HG03097 (cell line): ENCODE data around the gene ARHGAP1.
"Not testable (repeated sequence)": the region's sequence is repeated elsewhere in the genome, so short reads cannot be mapped to it uniquely, and the experiment has no call there.

Experiments
- ATAC-seq: cut with Tn5 transposase; IDR thresholded peaks from one replicate; pipeline ENCODE4 v1.9.1; 2021; ENCODE audit not compliant: unreplicated experiment, low FRiP score

Gene ARHGAP1

DNA sequence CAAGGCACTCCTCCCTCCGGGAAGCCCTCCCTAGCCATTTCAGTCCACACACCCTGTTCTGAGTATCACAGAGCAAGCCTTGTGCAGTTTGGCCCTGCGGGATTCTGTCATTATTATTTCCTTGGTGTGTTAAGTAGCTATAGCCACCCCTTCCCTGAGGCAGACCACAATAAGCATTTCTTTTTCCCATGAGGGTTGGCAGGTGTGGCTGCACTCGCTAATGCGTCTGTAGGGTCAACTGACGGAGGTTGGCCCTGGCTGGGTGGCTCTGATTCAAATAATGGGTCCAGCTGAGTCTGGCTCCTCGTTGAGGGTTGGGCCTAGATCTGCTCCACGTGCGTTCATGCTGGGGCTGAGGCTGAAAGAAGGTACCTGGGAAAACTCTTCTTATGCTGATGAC, 23.7 kb upstream of the ARHGAP1 start:
- no peak for ATAC-seq

DNA sequence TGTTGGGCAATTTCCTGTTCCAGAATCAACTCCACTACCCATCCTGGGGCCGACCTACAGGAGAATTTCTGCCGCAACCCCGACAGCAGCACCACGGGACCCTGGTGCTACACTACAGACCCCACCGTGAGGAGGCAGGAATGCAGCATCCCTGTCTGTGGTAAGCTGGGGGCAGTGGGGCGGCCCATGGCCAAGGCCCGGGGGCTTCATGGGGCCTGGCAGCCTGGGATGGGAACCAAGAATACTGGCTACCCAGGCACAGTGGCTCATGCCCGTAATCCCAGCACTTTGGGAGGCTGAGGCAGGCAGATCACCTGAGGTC, 22.9 kb upstream of the ARHGAP1 start:
- no peak for ATAC-seq

DNA sequence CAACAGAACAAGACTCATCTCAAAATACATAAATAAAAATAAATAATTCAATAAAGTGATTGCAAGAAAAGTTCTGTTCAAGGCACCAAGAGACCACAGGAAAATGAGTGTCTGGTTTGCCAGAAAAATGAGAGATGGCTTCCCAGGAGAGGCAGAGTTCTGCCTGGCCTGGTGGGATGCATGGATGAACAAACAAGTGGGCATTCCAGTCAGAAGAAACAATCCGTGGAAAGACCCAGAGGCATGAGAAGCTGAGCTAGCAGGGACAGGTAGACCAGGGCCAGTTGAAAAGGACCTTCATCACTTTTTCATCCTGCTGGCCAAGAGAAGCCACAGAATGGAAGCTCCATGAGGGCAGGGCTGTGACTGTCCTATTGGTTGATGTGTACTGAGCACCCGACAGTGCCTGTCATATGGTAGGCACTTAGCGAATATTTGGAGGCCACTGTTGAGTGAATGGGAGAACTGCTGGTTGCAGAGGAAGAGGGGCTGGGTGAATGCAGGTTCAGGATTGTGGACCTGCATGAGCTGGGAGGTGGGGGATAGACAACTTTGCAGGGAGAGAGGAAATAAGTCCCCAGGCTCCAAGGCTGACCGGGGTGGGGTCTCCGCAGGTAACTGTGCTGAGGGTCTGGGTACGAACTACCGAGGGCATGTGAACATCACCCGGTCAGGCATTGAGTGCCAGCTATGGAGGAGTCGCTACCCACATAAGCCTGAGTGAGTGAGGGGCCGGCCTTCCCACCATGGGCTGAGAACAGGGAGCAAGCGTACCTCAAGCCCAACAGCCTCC, 22.3 kb upstream of the ARHGAP1 start:
- ATAC-seq: no peak

- no peak for ATAC-seq
Measured at GRCh38 chr11:46721286-46721685, 20.9 kb upstream of the ARHGAP1 start.

GRCh38 chr11:46719543-46720218, 19.3 kb upstream of the ARHGAP1 start:
- ATAC-seq: no peak

GRCh38 chr11:46719048-46719542, 18.7 kb upstream of the ARHGAP1 start, which contains the start of gene F2:
F2 (plus strand) TSS chr11:46719213; CDS start chr11:46719236, 23 bp downstream.
- no peak for ATAC-seq

DNA sequence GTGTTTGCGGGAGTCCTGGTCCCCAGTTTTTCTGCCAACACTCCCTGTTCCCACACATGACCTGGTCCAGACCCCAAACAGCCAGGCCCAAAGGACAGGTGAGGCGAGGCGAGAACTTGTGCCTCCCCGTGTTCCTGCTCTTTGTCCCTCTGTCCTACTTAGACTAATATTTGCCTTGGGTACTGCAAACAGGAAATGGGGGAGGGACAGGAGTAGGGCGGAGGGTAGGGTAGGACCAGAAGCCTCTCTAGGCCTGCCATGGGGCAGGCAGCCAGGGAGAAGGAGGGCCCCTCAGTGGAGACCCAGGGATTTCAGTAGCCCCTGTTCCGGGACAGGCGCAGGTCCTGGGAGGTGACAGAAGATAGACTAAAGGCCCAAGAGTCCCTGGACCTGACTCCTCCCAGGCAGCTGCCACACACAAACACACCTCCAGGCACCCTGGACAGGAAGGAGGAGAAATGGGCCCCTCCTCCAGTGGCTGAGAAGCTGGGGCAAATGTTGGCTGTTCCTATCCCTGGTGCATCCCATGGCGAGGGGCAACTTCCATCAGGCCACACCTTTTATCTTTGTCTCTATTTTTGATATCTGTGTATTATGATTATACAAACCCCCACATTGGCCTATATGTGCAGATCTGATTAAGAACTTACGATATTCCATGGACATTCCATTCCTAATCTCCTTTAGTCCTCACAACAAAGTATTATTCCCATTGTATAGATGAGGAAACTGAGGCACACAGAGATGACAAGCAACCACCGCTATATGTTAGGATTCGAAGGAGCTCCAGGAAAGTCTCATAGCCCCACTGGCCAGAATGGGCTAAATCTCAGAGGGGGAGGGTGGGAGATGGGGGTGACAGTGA, 18.0 kb upstream of the ARHGAP1 start:
- ATAC-seq: no peak

- not testable (repeated sequence) for ATAC-seq
Measured at GRCh38 chr11:46717825-46718154, 17.4 kb upstream of the ARHGAP1 start.

GRCh38 chr11:46712874-46713576, 12.6 kb upstream of the ARHGAP1 start:
- no peak for ATAC-seq

DNA sequence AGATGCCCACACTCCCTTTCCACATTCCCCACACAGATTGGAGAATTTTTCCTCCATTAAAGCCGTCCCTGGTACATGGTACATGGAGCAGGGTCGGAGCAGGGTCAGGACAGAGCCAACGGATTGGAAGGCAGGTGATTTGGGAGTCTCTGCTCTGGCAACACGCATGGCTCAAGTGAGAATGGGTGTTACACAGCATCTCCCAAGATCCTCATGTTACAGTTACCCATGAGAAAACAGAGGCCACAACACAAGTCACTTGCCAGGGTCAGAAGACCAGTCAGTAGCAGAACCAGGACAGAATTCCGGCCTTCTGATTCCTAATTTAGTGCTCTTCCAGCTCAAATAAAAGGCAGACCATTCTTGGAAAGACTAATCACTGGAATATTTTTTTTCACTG, 10.9 kb upstream of the ARHGAP1 start:
- ATAC-seq: no peak

- no peak for ATAC-seq
Measured at GRCh38 chr11:46710821-46711269, 10.4 kb upstream of the ARHGAP1 start.

- ATAC-seq: not testable (repeated sequence)
Measured at GRCh38 chr11:46709351-46709750, 8.9 kb upstream of the ARHGAP1 start.

DNA sequence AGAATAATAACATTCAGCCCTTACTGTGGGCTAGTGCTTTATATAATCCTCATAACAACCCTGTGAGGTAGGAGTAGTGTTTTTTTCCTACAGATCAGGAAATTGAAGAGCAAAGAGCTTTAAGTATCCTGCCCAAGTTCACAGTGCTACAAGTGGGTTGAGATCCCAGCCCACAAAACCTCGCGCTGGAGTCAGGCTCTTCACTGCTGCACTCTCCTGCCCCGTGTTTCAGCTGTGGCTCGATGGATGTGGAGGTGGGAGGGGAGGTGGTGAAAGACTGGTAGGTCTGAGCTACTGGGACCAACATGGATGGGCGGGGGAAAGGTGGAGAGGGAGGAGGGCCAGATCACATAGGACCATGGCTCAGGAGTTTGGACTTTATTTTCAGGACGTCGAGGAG, 6.5 kb upstream of the ARHGAP1 start:
- ATAC-seq: no peak

GRCh38 chr11:46705070-46705688, 4.8 kb upstream of the ARHGAP1 start:
- no peak for ATAC-seq

GRCh38 chr11:46701078-46701654, 747 bp upstream of the ARHGAP1 start:
- no peak for ATAC-seq

DNA sequence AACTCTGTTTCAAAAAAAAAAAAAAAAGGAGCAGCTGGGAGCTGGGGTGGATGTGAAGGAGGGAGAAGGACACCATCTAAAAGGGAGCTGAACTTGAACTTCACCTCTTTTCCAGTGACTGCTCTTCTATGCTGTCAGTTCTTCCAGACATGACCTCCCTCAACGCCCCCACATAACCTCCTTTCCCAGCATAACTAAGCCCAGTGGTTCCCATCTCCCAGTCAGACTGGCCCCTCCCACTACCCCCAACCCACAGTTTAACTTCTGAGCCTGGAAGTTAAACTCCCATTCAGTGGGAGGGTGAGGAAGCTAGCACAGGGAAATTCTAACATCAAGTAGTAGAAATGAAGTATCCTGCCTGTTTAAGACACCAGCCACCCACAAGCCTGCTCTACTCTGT, 1.8 kb downstream of the ARHGAP1 start:
- ATAC-seq: no peak

DNA sequence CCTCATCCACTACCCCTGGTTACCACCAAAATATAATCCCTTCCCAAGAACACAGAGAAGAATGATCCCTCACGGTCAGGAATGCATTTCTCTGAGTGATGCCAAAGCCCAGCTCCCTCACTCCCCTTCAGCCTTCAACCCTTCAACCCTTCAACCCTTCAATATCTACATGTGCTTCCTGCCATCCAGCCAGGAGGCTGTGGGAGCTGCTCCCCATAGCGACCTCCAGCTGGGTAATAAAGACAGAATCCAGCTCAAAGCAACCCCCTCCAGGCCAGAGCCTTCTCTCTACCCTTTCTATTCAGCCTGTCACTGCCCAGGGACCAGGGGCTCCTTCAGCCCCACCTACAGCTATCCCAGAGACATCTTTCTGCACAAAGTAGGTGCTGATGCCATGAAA, 2.7 kb downstream of the ARHGAP1 start:
- no peak for ATAC-seq

GRCh38 chr11:46697303-46697702, 3.1 kb downstream of the ARHGAP1 start:
- ATAC-seq: no peak

GRCh38 chr11:46696212-46696558, 4.2 kb downstream of the ARHGAP1 start:
- no peak for ATAC-seq
